H54 (cell line): Measurements from ENCODE around the gene FGF7.
"Not testable (repeated sequence)": the region's sequence is repeated elsewhere in the genome, so short reads cannot be mapped to it uniquely, and the experiment has no call there.

ENCODE experiments used
- DNase-seq: peaks from one replicate; pipeline ENCODE4 v3.0.0; 2011; ENCODE audit warnings: low spot score, mixed read lengths; ENCODE audit not compliant: insufficient read length
- FAIRE-seq: peaks from 3 replicates; lab custom pipeline; 2011; peaks lifted over from hg19 to GRCh38; lab: Jason Lieb, UNC
- POLR2A ChIP-seq: IDR thresholded peaks from 2 replicates; pipeline ENCODE4 v1.6.1; 2011; ENCODE audit warnings: low read depth, mild to moderate bottlenecking, low read length

Gene FGF7

DNA sequence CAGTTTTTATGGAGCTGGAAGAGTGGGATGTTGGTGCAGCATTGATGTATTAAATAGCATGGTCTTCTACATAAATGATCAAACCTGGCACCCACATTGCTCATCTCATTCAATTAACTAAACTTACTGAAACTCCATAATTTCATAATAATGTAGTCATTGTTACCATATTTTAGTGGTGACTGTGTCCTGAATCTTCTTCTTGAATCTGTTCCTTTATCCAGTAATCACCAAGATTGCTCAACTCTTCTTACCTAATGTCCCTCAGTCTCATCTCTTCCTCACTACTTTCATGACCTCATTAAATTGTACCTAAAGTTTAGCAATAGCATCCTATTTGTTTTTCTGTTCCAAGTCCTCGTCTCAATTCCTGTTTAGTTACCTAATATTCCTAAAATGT is 69.8 kb downstream of the FGF7 start:
- no peak for TF ChIP-seq POLR2A
- FAIRE-seq = no peak
- no peak for DNase-seq

DNA sequence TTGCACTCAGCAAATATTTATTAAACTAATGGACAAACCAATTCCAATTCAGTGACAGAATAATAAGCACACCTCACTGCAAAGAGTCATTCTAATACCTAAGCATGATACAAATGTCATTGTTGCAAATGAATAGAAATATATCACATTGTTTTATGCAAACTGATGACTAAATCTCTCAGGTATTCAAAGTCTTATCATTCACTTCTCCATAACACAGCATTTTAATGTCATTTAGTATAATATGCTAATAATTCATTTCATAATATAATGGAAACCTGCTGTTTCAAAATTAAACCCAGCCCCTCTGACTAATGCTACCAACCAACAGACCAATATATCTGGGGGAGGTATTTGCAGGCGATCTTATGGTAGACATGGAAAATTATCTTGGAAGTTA is 71.8 kb downstream of the FGF7 start:
- TF ChIP-seq POLR2A = no peak
- DNase-seq (no peak), FAIRE-seq (no peak)

DNA sequence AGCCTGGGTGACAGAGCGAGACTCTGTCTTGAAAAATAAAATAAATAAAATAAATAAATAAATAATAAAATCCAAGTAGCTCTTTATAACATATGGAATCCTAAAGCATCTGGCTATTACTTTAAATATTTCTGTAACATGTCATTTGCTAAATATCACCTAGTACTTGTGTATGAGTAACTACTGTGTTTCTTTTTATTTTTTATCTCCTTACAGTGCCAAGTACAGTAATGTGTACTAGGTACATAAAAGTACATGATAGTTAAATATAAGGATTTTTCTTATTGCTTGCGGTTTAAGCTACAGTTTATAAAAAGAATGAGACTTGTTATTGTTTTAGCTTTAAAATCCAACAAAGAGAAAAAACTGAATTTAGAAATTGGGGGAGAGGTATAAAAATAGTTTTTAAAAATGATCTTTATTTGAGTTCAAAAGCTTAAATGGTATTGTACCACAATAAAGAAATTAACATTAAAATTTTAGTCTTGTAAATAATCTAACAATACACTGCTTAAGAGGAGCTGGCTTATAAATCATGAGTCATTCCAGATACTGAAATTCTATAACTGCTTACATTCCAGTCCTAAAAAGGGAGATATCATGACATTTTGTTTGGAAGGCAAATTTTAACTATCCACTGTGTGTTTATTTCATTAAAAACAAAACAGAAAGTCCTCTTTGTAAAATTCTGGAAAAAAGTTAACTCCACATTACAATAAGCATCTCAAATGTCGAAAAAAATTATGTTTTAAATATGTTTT is 73.1 kb downstream of the FGF7 start:
- DNase-seq = no peak
- FAIRE-seq = no peak
- no peak for TF ChIP-seq POLR2A

DNA sequence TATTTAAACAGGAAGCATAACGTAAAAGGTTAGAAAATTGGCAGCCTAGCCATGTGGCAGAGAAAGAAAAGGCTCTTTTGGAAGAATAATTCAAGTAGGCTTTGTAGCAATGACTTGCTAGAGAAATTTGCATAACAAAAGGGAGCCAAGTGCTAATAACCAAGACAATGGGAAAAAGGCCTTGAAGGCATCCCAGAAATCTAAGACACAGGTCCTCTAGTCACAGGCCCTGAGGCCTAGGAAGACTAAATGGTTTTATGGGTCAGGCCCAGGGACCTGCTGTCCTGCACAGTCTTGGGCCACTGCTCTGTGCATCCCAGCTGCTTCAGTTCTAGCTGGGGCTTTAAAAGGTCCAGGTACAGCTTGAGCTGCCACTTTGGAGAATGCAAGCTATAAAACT is 78.5 kb downstream of the FGF7 start:
- no peak for TF ChIP-seq POLR2A
- DNase-seq (no peak), FAIRE-seq (no peak)

DNA sequence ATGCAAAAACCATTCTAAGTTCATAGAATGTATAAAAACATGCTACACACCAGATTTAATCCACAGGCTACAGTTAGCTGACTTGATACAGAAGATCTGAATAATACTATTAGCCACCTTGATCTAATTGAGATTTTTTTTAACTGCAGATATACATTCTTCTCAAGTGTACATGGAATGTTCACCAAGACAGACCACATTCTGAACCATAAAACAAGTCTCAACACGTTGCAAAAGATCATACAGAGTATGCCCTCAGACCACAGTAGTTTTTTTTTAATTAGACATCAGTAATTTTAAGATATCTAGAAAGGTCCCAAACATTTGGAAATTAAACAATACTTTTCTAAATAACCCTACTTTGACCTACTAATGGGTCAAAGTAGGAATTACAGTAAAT is 83.3 kb downstream of the FGF7 start:
- no peak for TF ChIP-seq POLR2A
- DNase-seq (no peak), FAIRE-seq (no peak)

DNA sequence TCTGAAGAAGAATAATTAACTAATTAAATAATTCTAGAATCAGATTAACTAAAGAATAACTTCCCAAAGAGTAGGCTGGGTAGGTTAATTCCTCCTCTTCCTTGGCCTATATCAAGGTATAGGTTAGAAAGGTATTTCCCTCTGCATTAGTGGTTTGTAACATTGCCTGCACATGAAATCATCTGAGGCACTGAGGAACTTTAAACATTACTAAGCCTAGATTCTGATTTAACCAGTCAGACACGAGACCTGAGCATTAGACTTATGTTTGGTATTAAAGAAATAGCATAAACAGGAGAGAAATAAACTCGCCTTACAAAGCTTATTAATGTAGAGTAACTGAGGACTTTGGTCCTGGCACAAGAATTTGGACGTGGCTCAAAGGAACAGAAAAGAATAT is 84.2 kb downstream of the FGF7 start:
- no peak for TF ChIP-seq POLR2A
- FAIRE-seq (no peak), DNase-seq (no peak)

DNA sequence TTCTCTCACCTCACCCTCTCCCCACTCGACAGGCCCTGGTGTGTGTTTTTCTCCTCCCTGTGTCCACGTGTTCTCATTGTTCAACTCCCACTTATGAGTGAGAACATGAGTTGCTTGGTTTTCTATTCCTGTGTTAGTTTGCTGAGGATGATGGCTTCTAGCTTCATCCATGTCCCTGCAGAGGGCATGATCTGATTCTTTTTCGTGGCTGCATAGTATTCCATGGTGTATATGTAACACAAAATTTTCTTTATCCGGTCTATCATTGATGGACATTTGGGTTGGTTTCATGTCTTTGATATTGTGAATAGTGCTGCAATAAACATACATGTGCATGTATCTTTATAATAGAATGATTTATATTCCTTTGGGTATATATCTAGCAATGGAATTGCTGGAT is 89.7 kb downstream of the FGF7 start:
- not testable (repeated sequence) for FAIRE-seq, DNase-seq

DNA sequence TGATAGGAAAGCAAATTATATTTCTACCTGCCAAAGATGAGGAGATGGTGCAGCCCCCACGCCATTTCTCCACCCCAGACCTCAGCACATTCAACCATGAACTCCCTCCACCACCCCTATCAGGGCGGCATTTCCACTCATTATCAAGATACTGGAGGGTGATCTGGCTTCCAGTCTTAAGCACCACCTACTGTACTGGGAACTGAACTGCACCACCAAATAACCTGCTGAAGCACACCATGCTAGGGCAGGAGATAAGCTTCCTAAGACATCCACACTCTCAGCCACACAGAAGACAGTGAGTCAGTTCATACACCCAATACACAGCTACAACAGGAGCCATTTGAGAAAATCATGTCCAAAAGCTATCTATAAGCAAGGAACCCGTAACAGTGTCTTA is 98.8 kb downstream of the FGF7 start:
- DNase-seq (no peak), FAIRE-seq (no peak)
- TF ChIP-seq POLR2A = no peak

DNA sequence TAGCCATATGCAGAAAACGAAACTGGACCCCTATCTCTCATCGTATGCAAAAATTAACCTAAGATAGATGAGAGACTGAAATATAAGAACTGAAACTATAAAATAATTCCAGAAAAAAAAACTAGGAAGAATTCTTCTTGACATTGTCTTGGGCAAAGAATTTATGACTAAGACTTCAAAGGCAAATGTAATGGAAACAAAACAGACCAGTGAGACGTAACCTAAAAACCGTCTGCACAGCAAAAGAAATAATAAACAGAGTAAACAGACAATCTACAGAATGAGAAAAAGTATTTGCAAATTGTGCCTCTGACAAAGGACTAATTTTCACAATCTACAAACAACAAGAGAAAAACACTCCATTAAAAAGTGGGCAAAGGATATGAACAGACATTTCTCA is 105.2 kb downstream of the FGF7 start:
- no peak for TF ChIP-seq POLR2A
- DNase-seq (no peak), FAIRE-seq (no peak)

DNA sequence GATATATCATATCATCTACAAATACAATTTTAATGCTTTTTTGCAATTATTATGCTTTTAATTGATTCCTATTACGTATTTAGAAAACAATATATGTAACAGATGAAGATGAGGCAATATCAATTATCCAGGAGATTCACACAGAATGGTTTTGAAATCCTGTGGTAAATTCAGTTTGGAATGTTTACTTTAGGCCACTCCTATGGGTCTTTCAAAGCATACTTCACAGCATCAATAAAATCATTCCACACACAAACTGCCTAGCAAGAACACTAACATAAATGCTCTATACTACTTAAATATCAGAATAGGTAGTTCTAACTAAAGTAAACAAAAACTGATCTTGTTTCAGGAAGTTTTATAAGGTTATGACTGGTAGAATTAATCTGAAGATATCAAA is 107.0 kb downstream of the FGF7 start:
- TF ChIP-seq POLR2A = no peak
- FAIRE-seq (no peak), DNase-seq (no peak)
